SK-N-MC (cell line): ENCODE data around the gene AVPR2.

Experiments
- DNase-seq: peaks from one replicate; pipeline ENCODE4 v3.0.0-alpha.2; 2011; ENCODE audit warnings: low read depth, low spot score
- H3K27ac ChIP-seq: fragments of 200-600 bp; sonication (generic); 2 replicates; pipeline ENCODE4 v1.5.1; 2016; ENCODE audit warnings: mixed run types
- H3K36me3 ChIP-seq: fragments of 200-600 bp; sonication (generic); 2 replicates; pipeline ENCODE4 v1.6.1; 2017; ENCODE audit warnings: antibody characterized with exemption, low read length, mixed read lengths; ENCODE audit not compliant: insufficient read depth
- H3K4me3 ChIP-seq: fragments of 200-600 bp; sonication (generic); 2 replicates; pipeline ENCODE4 v1.5.1; 2016
- H3K9ac ChIP-seq: fragments of 200-600 bp; sonication (generic); 2 replicates; pipeline ENCODE4 v1.8.0; 2017; ENCODE audit warnings: mixed run types, mixed read lengths; ENCODE audit not compliant: insufficient read length
- H3K9me3 ChIP-seq: fragments of 200-600 bp; sonication (generic); 2 replicates; pipeline ENCODE4 v1.6.1; 2017; ENCODE audit warnings: low read depth, mild to moderate bottlenecking, antibody characterized with exemption, low read length, moderate library complexity, mixed read lengths
- EZH2 ChIP-seq: fragments of 200-600 bp; sonication (generic); IDR thresholded peaks from one replicate; pipeline ENCODE4 v1.6.1; 2017; ENCODE audit warnings: antibody characterized with exemption
- FOXP2 ChIP-seq: optimal IDR thresholded peaks from 2 replicates; pipeline ENCODE3; 2011; ENCODE audit warnings: mild to moderate bottlenecking, moderate library complexity; ENCODE audit not compliant: insufficient read depth; ENCODE audit errors: extremely low read length, control extremely low read depth
- POLR2AphosphoS5 ChIP-seq: IDR thresholded peaks from 2 replicates; pipeline ENCODE4 v1.6.1; 2012; ENCODE audit warnings: mild to moderate bottlenecking, low read depth, low read length, borderline replicate concordance

The AVPR2 gene

DNA sequence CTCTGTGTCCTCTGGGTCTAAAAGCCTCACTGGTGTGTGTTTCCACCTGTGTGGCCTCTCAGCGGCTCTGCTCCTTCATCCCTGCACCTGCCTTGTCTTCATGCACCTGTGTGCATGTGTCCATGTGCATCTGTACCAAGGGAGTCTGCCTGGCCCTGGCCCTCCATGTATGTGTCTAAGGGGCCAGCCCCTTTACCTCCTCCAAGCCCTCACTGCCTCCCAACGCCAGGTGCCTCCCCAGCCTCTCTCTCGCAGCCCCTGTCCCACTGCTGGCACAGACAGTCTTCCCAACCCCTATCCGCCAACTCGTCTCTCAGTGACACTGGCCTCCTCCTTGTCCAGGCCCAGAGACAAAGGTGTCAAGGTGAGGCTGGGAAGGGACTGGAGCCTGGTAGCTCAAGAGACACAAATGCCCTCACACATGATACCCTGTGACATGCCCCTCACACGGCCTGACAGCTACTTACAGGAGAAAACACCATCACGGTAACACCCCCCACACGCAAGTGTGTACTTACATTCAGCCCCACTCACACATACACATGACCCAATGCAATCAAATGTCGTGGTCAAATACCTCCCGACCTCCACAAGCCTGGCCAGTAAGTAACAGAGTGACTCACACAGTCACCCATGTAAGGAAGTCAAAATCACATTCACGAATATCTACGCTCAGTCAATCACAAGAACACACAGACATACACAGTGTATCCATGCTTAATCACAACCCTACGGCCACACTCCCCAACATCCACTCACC is 29.9 kb upstream of the AVPR2 start:
- DNase-seq, result no peak
- Histone ChIP-seq H3K9me3 (no peaks in the 10 kb centered on the region), H3K27ac (no peak overlapping the region), H3K4me3 (no peak overlapping the region), H3K9ac (no peak overlapping the region), H3K36me3 (no peaks in the 10 kb centered on the region)
- no peak for TF ChIP-seq POLR2AphosphoS5
- TF ChIP-seq EZH2, result no peak
- TF ChIP-seq FOXP2, result no peak

DNA sequence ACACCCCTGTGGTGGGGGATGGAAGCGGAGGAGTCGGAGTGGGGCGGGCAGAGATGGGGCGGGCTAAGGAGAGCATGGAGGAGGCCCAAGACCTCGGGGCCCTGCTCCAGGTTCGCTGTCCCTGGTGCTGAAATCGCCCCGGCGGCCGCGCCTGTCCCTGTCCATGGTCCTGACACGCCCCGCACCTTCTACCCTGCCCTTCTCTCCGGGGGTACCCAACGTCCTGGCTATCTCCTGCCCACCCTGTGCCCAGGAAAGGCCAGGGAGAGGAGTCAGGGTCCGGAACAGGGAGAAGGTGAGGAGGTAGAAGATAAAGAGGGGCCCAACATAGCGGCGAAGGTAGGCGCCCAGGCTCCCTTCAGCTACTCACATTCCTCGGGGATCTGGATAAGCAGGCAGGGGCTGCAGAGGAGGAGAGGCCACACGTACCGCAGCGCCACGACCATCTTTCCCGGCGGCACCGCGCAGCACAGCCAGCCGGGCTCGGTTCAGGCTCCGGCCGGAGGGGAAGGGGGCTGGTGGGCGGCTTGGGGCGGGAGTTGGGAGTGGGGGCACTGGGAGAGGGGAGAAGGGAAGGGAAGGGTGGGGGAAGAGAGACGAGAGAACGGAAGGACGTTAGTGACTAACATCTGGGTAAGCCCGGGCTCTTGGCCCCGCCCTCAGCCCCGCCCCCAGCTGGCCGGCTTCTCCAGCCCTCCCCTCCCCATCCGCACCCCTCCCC is 28.9 kb upstream of the AVPR2 start:
- no peak overlapping the region for H3K27ac ChIP-seq
- TF ChIP-seq FOXP2 (no peak), POLR2AphosphoS5 (peak; percentile 38; the same call in 1 of the 2 replicates)
- no peak overlapping the region for H3K9ac ChIP-seq
- no peak overlapping the region for H3K4me3 ChIP-seq
- no peak for DNase-seq
- H3K9me3 ChIP-seq, result no peaks in the 10 kb centered on the region
- H3K36me3 ChIP-seq, result no peaks in the 10 kb centered on the region

DNA sequence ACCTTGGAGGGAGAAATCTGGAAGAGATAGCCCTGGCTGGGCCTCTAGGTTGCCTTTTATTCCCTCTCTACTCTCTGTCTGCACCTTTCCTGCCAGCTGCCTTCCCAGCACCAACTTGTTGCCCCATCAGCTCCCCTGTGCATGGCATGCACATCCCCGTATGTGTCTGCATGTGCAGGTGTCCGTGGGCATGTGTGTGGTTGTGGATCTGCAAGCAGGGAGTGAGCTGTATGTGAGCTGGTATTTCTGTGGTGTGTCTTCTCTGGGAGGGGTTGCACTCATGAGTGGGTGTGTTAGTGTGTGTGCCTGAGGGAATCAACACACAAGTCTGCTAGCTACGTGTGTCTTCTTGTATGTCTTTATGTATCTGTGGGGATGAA is 28.4 kb upstream of the AVPR2 start:
- Histone ChIP-seq H3K27ac (no peak overlapping the region), H3K9me3 (no peaks in the 10 kb centered on the region), H3K36me3 (no peaks in the 10 kb centered on the region), H3K9ac (no peak overlapping the region), H3K4me3 (no peak overlapping the region)
- no peak for TF ChIP-seq POLR2AphosphoS5
- TF ChIP-seq FOXP2, result no peak
- TF ChIP-seq EZH2, result no peak
- no peak for DNase-seq

DNA sequence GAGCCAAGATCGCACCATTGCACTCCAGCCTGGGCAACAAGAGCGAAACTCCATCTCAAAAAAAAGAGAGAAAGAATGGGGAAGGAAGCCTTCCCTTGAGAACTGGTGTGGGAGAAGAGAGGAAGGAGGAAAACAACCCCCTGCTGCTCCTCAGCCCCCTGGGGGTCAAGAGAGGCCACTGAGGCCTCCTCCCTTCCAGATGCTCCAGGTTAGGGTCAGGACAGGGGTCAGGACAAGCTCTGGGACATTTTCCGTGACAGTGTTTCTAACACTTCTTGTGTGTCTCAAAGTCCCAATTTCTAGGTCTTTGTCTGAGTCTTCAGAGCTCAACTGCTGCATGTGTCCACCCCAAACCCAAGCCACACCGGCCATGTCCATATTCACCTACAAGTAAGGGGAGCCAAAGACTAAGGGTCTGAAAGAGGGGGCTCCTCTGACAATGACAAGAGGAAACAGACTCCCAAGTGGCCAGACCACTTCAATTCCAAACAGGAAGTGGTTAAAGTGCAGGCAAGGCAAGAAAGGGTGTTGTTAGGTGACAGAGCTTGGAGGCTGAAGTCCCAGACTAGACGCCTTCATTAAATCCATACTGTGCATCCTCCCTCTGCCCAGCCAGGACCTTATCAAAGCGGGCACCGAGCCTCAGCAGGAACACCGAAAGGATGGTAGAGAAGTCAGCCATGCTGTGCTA is 26.8 kb upstream of the AVPR2 start:
- no peaks in the 10 kb centered on the region for H3K36me3 ChIP-seq
- DNase-seq, result no peak
- no peak overlapping the region for H3K27ac ChIP-seq
- TF ChIP-seq FOXP2, result no peak
- no peak for TF ChIP-seq EZH2
- TF ChIP-seq POLR2AphosphoS5, result no peak
- H3K9me3 ChIP-seq, result no peaks in the 10 kb centered on the region
- H3K9ac ChIP-seq, result no peak overlapping the region
- H3K4me3 ChIP-seq, result no peak overlapping the region

DNA sequence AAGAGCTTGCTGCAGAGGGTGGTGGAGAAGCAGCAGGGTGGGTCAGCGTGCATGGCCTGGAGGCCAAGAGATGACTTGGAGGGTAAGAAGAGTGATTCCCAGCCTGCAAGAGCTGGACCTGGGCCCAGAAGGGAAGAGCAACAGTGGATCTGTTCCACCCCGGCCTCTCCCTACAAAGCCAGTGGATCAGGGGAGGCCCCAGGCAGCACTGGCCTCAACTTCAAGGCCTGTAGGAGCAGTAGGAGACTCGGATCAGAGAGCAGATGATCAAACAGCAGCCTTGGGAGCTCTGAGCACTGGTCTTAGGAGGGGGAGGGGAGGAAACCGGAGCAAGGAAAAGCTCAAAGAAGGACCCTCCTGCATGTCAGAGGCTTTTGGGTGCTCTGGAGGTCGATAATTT is 26.1 kb upstream of the AVPR2 start:
- Histone ChIP-seq H3K27ac (no peak overlapping the region), H3K9ac (no peak overlapping the region), H3K36me3 (no peaks in the 10 kb centered on the region), H3K4me3 (no peak overlapping the region), H3K9me3 (no peaks in the 10 kb centered on the region)
- TF ChIP-seq POLR2AphosphoS5 (0 out of 2 replicates have a peak, but pooled peaks have one; percentile 8), EZH2 (no peak)
- no peak for DNase-seq

DNA sequence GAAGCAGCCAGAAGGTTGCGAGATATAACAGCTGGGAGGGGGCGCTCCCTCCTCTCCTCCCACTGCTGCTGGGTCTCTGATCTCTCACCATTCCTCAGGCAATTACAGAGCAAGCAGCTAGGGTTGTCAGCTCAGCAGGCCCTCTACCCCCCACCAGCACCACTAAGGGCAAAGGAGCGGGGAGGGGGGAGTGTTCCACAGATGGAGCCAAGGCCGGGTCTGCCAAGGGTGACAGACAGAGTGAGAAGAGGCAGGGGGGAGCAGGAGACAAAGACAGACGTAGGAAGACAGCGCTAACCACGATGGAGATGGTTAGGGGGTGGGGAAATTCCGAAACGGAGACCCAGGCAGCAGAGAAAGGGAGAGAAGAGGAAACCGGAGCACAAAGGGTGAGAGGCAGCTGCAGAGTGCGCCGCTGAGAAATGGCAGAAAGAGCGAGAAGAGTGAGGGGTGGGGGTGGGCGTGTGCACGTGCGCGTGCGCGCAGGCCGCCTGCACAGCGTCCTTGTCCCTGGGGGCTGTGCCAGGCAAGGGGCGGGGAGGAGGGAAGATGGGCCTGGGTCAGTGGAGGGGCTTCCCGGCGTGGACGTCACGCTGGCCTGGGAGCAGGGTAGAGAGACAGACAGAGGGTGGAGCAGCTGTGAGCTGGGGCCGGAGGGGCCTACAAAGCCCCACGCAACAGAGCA is 25.4 kb upstream of the AVPR2 start:
- H3K36me3 ChIP-seq, result no peaks in the 10 kb centered on the region
- H3K27ac ChIP-seq, result peak overlapping the region; percentile 21; the same call in 1 of the 2 replicates
- TF ChIP-seq POLR2AphosphoS5 (no peak; the same call in 1 of the 2 replicates), EZH2 (no peak), FOXP2 (no peak)
- peak; percentile 12 for DNase-seq
- H3K9me3 ChIP-seq, result no peaks in the 10 kb centered on the region
- peak overlapping the region; percentile 63 for H3K4me3 ChIP-seq
- H3K9ac ChIP-seq, result no peak overlapping the region

DNA sequence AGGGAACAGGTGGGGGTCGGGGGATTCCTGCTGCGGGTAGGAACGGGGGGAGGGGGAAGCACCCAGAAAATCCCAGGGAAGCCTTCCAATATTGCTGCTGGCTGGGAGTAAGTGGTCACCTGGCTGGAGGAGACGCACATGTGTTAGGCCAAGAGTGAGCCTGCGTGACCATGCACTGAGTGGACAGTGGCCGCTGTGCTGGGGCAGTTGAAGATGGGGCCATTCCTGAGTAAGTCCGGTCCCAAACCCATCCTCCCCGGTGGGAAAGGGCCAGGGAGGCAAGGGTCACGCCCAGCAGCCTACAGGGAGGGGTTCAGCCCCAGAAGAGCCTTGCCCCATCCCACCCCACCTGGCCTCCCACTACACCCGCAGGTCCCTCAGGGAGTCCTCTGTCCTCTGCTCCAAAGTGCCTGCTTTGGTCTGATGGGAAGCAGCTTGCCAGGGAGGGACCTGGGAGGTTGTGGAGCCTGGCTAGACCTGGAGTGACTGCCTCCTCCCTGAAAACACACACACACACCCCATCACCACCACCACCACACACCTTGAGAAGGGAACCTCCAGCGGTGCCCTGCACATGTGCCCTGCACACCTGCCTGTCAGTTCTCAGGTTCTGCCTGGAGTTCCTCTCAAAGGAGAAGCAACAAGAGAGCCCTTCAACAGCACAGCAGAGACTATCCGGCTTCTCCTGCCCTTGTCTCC is 24.6 kb upstream of the AVPR2 start:
- no peak for TF ChIP-seq FOXP2
- no peak for TF ChIP-seq POLR2AphosphoS5
- no peak for TF ChIP-seq EZH2

DNA sequence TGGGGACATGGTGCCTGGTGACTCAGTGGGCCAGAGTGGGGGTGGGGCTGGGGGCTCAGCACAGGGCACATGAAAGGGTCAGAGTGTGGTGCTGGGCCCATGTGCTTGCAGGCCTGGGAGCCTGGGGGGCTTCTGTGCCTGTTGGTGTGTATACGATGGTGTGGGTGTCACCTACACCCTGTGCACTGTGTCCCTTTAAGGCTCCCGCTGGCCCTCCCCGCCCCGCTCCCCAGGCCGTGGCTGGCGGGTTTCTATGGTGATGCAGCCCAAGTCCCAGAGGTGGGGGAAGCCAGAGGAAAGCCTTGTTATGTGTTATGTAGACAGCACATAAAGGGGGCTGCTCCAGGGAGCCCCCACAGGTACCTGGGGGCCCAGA is 24.0 kb upstream of the AVPR2 start:
- Histone ChIP-seq H3K27ac (no peak overlapping the region), H3K9me3 (no peaks in the 10 kb centered on the region), H3K9ac (no peak overlapping the region), H3K4me3 (no peak overlapping the region), H3K36me3 (no peaks in the 10 kb centered on the region)
- no peak for DNase-seq
- TF ChIP-seq FOXP2 (no peak), POLR2AphosphoS5 (no peak), EZH2 (no peak)

More for the DNA sequence above, 24.6 kb upstream of the AVPR2 start:
- H3K27ac ChIP-seq, result no peak overlapping the region
- H3K36me3 ChIP-seq, result no peaks in the 10 kb centered on the region
- no peak overlapping the region for H3K9ac ChIP-seq
- no peaks in the 10 kb centered on the region for H3K9me3 ChIP-seq
- no peak for DNase-seq
- H3K4me3 ChIP-seq, result peak overlapping the region; percentile 63; the same call in 1 of the 2 replicates
